Measurements from ENCODE around the gene TPP1. TPM values are rescaled to one million over a fixed set of nuclear protein-coding genes. Genes with fewer than 3 reads are reported as not detected.

Gene TPP1
- total and polyA plus RNA-seq, 4 donors: 57.6 to 169 (median 137) TPM

DNA sequence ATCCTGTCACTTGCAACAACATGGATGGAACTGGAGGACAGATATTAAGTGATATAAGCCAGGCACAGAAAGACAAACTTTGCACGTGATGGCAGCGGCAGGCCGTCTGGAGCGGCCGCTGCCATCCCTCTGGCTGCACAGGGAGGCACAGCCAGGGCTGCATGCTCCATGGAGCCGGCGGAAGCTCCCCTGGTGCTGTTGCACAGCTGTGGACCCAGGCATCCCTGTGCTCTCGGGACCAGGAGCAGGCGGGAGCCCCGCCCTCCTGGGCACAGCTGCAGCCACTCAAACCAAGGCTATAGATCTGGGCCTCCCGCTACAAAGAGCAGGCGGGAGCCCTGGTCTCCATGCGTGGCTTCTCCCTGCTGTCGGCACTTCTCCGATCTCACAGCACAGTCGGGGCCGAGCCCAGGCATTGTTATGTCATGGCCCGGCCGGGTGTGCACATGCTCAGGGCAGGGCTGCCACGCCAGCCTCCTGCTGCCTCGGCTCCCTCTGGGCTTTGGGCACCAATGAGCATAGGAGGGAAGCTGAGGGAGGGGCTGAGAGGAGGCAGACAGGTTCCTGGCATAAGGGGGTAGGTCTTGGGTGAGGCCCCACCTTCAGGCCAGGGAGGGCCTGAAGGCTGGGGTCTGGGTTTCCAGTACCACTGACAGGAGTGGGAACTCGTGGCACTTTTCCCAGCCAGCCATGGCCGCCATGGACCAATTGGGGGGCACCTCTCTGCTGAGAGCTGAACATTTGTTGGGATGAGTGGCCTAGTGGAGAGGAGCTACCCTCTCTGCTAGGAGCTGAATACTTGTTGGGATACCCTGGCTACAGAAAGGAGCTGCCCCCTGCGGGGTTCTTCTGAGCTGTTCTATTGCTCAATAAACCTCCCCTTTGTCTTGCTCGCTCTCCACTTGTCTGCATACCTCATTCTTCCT, 32.5 kb downstream of the TPP1 start:
- TF ChIP-seq, protein P1, sequence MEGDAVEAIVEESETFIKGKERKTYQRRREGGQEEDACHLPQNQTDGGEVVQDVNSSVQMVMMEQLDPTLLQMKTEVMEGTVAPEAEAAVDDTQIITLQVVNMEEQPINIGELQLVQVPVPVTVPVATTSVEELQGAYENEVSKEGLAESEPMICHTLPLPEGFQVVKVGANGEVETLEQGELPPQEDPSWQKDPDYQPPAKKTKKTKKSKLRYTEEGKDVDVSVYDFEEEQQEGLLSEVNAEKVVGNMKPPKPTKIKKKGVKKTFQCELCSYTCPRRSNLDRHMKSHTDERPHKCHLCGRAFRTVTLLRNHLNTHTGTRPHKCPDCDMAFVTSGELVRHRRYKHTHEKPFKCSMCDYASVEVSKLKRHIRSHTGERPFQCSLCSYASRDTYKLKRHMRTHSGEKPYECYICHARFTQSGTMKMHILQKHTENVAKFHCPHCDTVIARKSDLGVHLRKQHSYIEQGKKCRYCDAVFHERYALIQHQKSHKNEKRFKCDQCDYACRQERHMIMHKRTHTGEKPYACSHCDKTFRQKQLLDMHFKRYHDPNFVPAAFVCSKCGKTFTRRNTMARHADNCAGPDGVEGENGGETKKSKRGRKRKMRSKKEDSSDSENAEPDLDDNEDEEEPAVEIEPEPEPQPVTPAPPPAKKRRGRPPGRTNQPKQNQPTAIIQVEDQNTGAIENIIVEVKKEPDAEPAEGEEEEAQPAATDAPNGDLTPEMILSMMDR (IDR thresholded peaks at IDR 0.05; ENCODE audit: control extremely low read depth, extremely low read depth): no peak
- peak; percentile 2 for ATAC-seq (ENCODE audit: insufficient read depth, low FRiP score)

DNA sequence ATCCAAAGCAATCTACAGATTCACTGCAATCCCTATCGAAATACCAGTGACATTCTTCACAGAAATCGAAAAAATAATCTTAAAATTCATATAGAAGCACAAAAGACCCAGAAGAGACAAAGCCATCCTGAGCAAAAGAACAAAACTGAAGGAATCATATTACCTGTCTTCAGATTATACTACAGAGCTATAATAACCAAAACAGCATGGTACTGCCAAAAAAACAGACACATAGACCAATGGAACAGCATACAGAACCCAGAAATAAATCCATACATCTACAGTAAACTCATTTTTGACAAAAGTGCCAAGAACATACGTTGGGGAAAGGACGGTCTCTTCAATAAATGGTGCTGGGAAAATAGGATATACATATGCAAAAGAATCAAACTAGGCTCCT, 34.7 kb downstream of the TPP1 start:
- Histone ChIP-seq H3K9me3 (ENCODE audit: control insufficient read depth in 4 of 4, insufficient read depth in 3 of 4, low read length in 3 of 4) (peaks cover 0 to 5% (median 1%) of the 10 kb centered on the region in 4 donors), H3K27ac (ENCODE audit: low read depth in 1 of 2, low read length in 1 of 2) (no peak overlapping the region), H3K9ac (ENCODE audit: insufficient read depth in 1 of 2, low read length in 2 of 2) (no peak overlapping the region), H3K27me3 (ENCODE audit: control insufficient read depth in 3 of 3, insufficient read depth in 3 of 3, low read length in 2 of 3) (no peaks in the 10 kb centered on the region), H3K4me1 (ENCODE audit: control insufficient read depth in 5 of 5, insufficient read depth in 5 of 5, low read length in 5 of 5) (no peaks in the 10 kb centered on the region), H3K4me3 (no peak overlapping the region), H3K36me3 (ENCODE audit: control insufficient read depth in 4 of 4, insufficient read depth in 4 of 4, low read length in 4 of 4) (peaks cover 0 to 5% (median 4%) of the 10 kb centered on the region in 4 donors)
- WGBS, 2 donors: 94 to 98% methylated on average over 4 of the region's 4 CpGs
- TF ChIP-seq, protein P1 (IDR thresholded peaks at IDR 0.05; ENCODE audit: control extremely low read depth, extremely low read depth): no peak
- DNase-seq (no peak), ATAC-seq (ENCODE audit: insufficient read depth, low FRiP score) (no peak)

More for the DNA sequence above, 32.5 kb downstream of the TPP1 start:
- Histone ChIP-seq H3K36me3 (ENCODE audit: control insufficient read depth in 4 of 4, insufficient read depth in 4 of 4, low read length in 4 of 4) (peaks cover 0 to 1% (median under 1%) of the 10 kb centered on the region in 4 donors), H3K9ac (ENCODE audit: insufficient read depth in 1 of 2, low read length in 2 of 2) (no peak overlapping the region), H3K4me1 (ENCODE audit: control insufficient read depth in 5 of 5, insufficient read depth in 5 of 5, low read length in 5 of 5) (no peaks in the 10 kb centered on the region), H3K27ac (ENCODE audit: low read depth in 1 of 2, low read length in 1 of 2) (no peak overlapping the region), H3K27me3 (ENCODE audit: control insufficient read depth in 3 of 3, insufficient read depth in 3 of 3, low read length in 2 of 3) (no peaks in the 10 kb centered on the region), H3K9me3 (ENCODE audit: control insufficient read depth in 4 of 4, insufficient read depth in 3 of 4, low read length in 3 of 4) (peaks cover 0 to 5% (median 1%) of the 10 kb centered on the region in 4 donors), H3K4me3 (no peak overlapping the region)
- no peak for DNase-seq
- 93 to 95% methylated on average over 25 of the region's 25 CpGs for WGBS, 2 donors

DNA sequence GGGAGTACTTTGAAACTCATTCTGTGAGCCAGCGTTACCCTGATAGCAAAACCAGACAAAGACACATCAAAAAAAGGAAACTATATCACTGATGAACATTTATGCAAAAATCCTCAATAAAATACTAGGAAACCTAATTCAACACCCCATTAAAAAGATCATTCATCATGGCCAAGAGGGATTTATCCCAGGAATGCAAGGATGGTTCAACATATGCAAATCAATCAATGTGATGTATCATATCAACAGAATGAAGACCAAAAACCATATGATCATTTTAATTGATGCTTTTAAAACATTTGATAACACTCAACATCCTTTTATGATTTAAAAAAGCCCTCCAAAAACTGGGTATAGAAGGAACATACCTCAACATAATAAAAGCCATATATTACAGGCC, 35.6 kb downstream of the TPP1 start:
- Histone ChIP-seq H3K4me1 (ENCODE audit: control insufficient read depth in 5 of 5, insufficient read depth in 5 of 5, low read length in 5 of 5) (no peaks in the 10 kb centered on the region), H3K36me3 (ENCODE audit: control insufficient read depth in 4 of 4, insufficient read depth in 4 of 4, low read length in 4 of 4) (peaks cover 0 to 5% (median 4%) of the 10 kb centered on the region in 4 donors), H3K9ac (ENCODE audit: insufficient read depth in 1 of 2, low read length in 2 of 2) (no peak overlapping the region), H3K9me3 (ENCODE audit: control insufficient read depth in 4 of 4, insufficient read depth in 3 of 4, low read length in 3 of 4) (peaks cover 0 to 5% (median 1%) of the 10 kb centered on the region in 4 donors), H3K4me3 (no peak overlapping the region), H3K27me3 (ENCODE audit: control insufficient read depth in 3 of 3, insufficient read depth in 3 of 3, low read length in 2 of 3) (no peaks in the 10 kb centered on the region), H3K27ac (ENCODE audit: low read depth in 1 of 2, low read length in 1 of 2) (no peak overlapping the region)
- no peak for DNase-seq
- WGBS, 2 donors: 95 to 96% methylated on average over 1 of the region's 1 CpG
- ATAC-seq (ENCODE audit: insufficient read depth, low FRiP score): no peak
- TF ChIP-seq, protein P1 (IDR thresholded peaks at IDR 0.05; ENCODE audit: control extremely low read depth, extremely low read depth): no peak

Data from lung (tissue), 12 donors.